ENCODE data around the gene CDH15. TPM values are rescaled to one million over a fixed set of nuclear protein-coding genes. Genes with fewer than 3 reads are reported as not detected.

The CDH15 gene
- total RNA-seq, 2 donors from 2014 or later, result 0.09 TPM; not detected in 1

DNA sequence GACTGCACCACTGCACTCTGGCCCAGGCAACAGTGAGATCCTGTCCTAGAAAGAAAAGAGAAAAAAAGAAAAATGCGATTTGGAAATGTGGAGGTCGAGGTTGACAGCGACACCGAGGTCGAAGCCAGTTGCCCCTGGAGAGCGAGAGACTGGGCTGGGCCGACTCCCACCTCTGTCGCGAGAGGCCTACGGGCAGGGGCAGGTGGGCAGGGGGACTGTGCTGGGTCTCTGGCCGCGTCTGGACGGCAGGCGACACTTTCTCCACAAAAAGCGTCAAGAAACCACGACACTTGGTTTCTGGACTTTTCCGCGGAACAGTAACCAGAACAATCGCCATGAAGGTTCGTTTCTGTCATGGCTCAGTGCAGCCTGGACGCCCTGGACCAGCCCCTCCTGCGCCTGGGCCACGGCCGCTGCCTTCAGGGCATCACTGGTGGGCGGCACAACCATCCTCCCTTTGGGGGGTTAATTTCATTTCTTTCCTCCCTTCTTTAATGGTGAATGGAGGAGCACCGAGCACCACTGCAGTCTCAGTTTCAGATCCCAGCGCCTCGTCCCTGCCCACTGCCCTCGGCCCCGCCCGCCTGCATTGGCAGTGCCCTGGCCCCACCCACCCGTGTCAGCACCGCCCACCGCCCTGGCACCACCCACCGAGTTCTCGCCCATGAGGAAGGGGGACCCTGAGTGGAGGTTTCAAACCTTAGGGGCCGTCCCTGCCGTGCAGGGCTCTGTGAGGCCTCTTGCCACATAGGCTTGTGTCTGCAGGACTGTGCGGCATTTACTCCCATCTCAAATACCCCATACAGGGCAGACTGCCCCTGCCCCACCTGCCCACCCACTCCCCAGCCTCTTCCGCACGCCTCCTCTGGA, 18.5 kb upstream of the CDH15 start:
- intact Hi-C loops (cut with DNase I), result no loop called here
- ATAC-seq, result no peak
- no peak for DNase-seq

DNA sequence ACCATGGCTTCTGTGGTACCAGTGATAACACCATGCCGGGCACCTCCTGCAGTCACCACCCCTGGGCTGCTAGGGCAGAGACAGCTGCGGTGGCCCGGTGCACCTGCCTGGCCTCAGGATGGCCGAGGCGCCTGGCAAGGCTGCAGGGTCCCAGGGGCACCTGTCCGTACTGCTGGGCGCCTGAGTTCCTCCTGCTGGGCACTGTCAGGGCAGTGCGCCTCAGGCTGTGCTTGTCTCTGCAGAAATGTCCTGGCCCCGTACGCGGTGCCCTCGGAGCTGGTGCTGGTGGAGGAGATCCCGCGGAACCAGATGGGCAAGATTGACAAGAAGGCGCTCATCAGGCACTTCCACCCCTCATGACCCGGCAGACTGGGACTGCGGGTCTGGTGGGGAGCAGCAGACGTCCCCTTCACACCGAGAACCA, 17.7 kb upstream of the CDH15 start:
- no peak for DNase-seq
- ATAC-seq, result no peak
- intact Hi-C loops (cut with DNase I), result no loop called here

DNA sequence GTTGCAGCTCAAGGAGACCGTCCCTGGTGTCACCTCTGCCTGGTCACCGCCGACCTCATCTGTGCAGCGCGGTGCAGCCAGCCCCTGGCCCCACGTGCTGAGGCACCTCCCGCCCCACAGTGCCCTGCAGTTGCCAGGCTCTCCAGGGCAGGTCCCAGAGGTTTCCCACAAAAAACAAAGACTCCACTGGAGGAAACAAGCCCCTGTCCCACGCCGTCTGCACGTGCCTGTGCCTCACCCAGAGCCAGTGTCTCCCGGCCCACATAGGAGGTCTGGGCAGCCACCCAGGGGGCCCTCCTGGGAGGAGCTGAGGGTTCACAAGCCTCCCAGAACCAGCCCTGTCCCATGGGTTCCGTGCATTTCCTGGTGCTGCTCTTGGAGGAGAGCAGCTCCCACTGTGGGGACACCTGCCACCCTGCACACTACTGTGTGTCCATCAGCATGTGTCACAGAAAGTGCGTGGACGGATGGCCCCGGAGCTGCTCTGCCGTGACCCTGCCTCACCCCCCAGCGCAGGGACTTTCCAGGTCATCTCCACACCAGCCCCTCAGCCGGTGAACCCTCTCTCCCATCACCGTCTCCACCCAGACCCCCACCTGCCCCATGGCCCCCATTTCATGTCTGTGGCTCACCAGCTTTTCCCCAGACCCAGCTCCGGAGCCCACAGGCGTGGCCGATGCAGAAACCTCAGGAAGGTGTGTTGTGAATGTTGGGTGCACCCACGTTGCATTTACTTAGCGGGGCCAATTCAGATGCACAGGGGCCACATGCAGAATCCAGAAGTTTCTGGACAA, 17.0 kb upstream of the CDH15 start:
- intact Hi-C loops (cut with DNase I), result no loop called here
- peak; percentile 8 to 51 for ATAC-seq

DNA sequence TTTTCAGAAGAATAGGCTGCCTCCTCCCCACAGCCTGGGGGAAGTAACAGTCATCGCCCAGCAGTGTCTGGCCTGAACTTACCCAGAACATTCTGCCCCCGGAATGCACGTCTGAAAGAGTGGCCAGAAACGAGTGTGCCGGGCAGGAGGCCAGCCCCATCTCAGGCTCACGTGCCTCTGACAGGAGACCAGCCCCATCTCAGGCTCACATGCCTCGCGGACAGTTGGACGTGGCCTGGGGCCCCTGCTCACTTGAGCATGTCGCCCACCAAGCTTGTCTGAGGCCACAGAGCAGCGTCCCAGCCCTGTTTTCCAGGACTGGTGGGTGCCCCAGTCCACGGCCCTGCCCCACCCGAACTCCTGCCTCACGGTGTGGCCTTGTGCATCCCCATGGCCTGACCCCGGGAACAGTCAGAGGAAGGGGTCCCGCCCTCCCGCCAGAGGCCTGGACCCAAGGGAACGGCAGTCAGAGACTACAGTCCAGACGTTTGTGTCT, 16.3 kb upstream of the CDH15 start:
- DNase-seq (peak; percentile 74), ATAC-seq (peak; percentile 66 to 70)
- intact Hi-C loops (cut with DNase I), result no loop called here

More for the DNA sequence above, 17.0 kb upstream of the CDH15 start:
- no peak for DNase-seq

DNA sequence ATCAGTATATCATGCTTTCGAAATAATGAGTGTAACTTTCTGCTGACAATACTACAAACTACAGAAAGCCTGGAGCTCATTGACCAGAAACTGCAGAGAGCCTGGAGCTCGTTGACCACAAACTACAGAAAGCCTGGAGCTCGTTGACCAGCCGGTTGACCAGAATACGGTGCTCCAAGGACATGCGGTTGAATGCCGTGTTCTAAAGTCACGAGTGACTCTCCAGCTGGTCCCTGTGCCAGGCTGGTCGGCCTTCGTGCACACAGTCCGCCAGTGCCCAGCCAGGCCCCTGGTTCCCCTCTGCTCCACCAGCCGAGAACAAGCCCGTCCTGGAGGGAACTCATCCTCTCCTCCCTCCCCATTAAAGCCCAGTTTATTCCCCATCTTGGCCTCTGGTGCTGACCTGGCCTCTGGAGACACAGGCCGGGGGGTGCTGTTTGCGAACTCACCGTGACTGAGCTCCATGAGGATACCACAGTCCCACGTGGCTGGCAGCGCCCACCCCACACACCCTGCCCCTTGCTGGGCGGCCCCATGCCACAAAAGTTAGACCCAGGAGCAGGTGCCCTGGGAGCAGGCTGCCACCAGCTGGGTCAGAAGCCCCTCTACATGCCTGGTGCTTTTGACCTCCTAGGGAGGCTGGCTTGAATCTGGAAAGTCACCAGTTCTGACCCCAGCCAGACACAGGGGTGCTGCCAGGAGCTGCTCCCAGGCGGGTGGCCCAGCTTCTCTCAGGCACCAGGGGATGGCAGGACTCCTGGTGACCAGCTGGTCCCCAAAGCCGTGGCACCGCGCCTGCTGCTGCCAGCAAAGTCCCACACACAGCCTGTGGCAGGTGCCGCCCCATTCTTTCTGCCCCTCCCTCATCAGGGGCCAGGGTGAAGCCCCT, 15.5 kb upstream of the CDH15 start:
- intact Hi-C loops (cut with DNase I), result no loop called here
- no peak for DNase-seq

DNA sequence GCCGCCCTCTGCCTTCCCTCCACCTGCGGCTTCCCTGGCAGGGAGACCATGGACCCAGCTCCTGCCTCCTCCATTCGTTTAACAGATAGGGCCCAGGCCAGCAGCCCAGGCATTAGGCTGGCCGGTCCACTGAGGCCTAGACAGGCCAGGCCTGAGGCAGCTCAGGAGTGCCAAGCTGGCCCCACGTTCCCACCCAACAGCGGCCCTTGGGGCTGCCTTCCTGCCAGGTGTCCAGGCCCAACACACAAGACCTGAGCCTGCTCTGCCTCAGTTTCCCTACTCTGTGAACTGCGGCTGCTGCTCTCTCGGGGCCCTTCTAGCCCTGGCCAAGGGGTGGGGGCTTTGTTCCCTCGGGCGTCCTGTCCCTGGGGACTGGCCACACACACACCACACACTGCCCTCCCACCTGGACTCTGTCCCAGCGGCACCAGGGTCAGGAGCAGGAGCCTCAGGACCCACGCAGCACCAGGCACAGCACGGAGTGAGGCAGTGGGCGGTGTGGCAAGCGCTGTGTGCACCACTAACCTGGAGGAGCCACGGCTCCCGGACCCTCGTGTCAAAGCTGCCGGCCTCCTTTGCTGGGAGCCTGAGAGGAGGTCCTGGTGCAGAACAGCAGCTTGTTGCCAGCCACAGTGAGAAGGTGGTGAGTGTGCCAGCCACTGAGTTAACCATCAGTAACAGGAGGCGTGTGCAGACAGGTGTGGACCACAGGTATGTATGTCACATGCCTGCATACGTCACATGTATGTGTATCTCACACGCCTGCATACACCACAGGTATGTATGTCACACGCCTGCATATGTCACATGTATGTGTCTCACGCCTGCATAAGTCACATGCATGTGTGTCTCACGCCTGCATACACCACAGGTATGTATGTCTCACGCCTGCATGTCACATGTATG, 14.6 kb upstream of the CDH15 start:
- ATAC-seq, result no peak
- DNase-seq, result no peak
- intact Hi-C loops (cut with DNase I), result no loop called here

More for the DNA sequence above, 15.5 kb upstream of the CDH15 start:
- ATAC-seq, result peak; percentile 11 to 17

DNA sequence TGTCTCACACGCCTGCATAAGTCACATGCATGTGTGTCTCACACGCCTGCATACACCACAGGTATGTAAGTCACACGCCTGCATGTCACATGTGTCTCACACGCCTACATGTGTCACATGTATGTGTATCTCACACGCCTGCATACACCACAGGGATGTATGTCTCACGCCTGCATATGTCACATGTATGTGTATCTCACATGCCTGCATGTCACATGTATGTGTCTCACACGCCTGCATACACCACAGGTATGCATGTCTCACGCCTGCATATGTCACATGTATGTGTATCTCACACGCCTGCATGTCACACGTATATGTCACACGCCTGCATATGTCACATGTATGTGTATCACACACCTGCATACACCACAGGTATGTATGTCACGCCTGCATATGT, 13.8 kb upstream of the CDH15 start:
- intact Hi-C loops (cut with DNase I), result no loop called here
- ATAC-seq (no peak), DNase-seq (no peak)

DNA sequence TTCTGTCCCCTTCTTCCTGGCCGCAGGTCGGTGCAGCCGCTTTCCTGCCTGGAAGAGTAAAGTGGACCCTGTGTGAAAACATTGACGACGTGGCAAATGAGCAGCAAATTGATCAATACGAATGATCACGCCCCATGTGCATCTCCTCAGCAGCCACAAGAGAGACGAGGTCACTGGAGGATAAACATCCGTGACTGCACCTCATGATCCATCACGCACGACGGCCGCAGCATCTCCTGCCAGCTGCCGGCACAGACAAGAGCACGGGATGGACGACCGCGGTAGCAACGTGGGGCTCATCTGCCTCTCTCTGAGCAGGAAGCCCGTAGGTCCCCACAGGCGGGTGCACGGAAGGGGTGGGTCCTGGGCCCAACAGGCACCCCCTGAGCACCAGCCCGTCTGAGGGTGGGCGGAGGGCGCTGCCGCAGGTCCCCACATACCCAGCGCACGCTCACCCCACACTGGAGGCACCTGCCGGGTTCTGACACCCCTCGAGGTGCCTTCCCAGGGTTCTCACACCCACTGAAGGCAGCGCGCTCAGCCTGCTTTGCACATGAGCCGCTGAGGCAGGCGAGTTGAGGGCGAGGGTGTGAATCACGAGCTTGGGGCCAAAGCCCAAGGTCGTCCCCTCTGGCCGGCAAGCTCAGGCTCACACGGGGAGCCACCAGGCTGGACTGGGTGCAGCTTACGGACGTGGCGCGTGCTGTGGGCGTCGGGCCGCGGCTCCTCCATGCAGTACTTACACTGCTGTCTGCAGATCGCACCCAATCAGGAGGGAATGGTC, 12.3 kb upstream of the CDH15 start:
- intact Hi-C loops (cut with DNase I), result no loop called here
- ATAC-seq (no peak), DNase-seq (no peak)

DNA sequence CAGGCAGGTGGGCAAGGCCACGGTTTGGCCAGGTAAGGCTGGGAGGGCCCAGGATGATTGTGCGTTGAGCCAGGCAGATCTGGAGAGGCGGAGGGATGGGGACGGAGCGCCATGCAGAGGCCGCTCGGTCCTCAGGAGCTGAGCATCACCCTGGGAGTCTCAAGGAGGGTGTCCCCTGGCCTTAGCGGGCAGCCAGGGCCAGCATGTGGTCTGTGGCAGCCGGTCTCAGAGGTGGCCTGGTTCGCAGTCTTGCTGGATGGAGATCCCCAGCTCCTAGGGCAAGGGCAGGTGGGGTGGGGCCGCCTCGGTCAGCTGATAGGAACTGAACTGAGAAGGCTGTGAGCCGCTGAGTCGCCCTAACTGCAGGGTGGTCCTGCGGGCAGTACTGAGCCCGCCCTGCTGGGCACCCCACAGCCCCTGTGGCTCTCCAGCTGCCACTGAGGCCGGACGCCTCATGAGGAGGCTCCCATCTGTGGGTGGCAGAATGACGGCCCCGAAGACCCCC, 11.6 kb upstream of the CDH15 start:
- ATAC-seq, result no peak
- no peak for DNase-seq
- intact Hi-C loops (cut with DNase I), result loop anchor here in 1 of 2 donors (10.0 kb wide), 2 partner anchors 215 to 345 kb away; partner anchors contain the start of gene APRT

DNA sequence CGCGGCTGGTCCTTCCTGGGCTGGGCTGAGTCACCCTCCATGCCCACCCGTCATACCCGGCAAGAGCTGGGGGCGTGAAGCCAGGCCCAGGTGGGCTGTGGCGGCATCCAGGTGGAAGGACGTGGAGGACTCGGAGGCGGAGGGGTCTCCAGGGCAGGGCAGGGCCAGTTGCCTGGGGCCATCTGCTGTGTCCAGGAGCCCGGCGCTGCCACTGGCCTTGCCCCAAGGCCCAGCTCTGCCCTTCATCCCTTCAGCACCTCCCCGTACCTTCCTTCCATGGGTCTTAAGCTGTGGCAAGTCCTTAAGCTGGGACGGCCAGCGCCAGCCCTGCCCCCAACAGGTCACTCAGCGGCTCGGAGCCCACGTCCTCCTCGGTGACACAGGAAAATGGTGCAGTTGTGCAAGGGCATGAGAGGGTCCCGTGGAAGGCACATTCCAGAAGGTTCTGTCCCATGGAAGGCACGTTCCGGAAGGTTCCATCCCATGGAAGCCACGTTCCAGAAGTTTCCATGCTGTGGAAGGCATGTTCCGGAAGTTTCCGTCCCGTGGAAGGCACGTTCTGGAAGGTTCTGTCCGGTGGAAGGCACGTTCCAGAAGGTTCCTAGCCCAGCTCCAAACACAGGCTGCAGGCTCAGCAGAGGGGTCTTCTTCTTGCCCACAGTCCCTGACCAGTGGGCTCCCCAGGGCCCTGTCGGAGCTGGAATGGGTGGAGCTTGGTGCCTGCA, 10.4 kb upstream of the CDH15 start:
- DNase-seq, result no peak
- ATAC-seq, result no peak
- intact Hi-C loops (cut with DNase I), result loop anchor here in 1 of 2 donors (10.0 kb wide), 2 partner anchors 216 to 346 kb away; partner anchors contain the start of gene APRT

DNA sequence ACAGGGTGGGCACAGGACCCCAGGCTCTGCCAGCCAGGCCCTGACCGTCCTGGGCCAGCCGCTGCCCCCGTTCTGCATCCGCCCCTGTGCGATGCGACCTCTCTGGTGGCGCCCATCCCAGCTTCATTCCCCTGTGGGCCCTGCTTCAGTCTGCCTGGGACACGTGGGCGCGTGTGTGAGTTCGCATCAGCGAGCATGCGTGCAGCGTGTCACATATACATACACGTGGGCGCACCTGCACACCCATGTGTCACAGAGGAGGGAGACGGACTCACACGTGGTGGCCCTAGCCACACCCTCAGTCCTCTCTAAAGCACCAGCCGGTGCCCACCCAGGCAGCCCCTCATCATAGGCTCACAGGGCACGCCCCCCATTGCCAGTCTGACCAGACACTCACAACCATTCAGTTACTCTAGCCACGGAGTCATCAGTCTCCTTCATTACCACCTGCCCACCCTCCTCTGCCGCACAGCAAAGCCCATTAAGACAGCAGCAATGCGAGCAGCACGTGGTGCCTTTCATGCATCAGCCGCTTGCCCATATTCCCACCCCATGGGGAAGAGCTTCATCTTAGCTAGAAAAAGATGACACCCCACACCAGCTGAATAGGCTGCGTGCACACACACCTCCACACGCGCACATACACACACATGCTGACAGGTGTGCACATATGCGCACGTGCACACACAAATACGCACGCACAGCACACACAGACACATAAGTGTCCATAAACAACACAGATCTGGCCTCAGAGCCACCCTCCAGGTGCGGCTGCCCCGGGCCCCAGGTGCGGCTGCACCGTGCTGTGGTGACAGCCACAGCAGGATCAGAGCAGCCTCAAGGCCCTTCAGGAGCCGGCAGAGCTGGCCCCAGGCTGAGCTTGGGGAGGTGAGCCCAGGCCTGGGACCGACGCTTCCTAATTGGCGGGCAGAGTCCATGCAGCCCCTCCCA, 9.5 kb upstream of the CDH15 start:
- ATAC-seq (no peak), DNase-seq (no peak)
- intact Hi-C loops (cut with DNase I), result loop anchor here in 1 of 2 donors (10.0 kb wide), 2 partner anchors 217 to 347 kb away; partner anchors contain the start of gene APRT

DNA sequence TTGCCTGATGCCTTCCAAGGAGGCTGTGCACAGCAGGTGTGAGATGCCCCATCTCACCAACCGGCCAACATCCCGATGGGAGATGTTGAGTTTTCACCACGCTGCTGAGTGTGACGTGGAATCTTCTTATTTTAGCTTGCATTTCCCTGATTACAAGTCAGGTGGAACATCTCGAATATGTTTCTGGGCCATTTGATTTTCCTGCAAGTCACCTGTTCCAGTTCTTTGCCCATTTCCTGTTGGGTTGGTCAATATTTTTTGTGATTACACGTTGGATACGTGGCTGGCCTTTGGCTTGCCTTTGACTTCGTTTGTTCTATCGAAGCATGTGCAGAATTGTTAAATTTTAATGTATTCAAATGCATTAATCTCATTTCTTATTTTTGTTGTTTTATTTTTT, 8.3 kb upstream of the CDH15 start:
- intact Hi-C loops (cut with DNase I), result loop anchor here in 1 of 2 donors (10.0 kb wide), 2 partner anchors 218 to 348 kb away; partner anchors contain the start of gene APRT
- DNase-seq (no peak), ATAC-seq (no peak)

DNA sequence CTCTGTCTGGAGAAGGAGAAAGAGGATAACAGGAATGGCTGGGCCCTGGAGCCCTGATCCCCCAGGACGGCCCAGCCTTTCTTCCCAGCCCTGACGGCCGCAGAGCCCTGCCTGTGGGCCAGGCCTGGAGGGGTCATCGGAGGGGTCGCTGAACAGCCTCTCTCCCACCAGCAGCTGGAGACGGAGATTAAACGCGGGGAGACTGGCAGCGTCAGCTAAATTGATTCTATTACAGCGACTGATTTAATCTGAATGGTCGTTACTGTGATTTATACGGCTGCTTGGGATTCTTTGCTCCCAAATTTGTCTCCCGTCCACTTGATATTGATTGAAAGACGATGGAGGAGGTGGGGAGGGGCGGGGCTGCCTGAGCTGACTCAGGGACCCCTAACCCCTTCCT, 7.1 kb upstream of the CDH15 start:
- DNase-seq, result no peak
- ATAC-seq, result no peak
- intact Hi-C loops (cut with DNase I), result loop anchor here in 1 of 2 donors (10.0 kb wide), 2 partner anchors 220 to 350 kb away; partner anchors contain the start of gene APRT

DNA sequence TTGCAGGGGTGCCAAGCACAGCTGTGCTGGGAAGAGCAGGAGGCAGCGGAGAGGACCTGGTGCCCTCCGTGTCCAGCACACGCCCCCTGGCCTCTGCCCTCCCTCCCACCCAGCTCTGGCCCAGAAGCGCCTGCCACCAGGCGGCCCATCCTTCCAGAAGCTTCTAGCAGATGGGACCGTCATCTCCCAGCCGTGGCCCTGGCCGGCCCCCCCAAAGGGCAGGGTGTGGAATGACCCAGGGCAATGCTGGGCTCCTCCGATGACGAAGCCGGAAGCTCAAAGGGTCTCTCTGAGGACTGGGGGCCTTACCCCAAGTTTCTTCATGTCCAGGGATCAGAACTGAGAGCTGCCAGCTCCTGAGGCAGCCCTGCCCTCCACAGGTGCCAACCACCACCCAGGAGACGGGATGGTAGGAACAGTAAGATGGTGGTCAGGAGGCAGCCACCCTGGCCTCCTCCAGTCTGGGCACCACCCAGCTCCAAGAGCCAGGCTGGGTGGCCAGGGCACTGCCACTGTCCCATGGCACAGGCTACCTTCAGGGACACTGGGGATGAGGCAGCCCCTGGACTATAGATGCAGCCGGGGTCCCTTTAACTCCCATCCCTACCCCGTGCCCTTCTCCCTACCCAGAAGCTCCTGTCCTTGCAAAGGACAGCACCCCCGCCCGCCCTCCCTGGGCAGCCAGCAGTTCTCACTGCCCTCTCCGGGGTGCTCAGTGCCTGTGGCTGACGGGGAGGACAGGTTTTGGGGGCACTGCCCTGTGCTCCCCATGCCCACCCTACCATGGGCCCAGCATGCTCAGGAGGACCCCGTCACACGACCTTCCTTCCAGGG, 6.5 kb upstream of the CDH15 start:
- intact Hi-C loops (cut with DNase I), result loop anchor here (5.0 to 10.0 kb wide), 5 partner anchors 220 to 428 kb away; partner anchors contain the start of gene APRT (in 1 of the 2)
- no peak for DNase-seq
- ATAC-seq, result no peak
